ENCODE results near the gene LDLRAD4.

Gene LDLRAD4

DNA sequence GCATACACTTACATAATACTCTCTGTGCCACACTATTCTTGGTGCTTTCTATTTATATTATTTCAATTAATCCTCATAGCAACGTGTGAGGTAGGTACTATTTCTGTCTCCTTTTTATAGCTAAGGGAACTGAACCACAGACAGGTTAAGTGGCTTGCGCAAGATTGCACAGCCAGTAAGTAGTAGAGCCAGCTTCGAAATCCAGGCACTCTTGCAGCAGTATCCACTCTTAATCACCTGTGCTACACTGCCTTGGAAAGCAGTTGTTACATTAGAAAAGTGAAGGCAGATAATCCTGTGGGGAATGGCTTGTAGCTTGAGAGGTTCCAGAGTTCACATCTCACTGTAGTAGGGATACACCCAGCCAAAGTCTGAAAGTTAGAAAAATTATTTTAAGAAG, 198.3 kb downstream of the LDLRAD4 start:
- no peak for DNase-seq

DNA sequence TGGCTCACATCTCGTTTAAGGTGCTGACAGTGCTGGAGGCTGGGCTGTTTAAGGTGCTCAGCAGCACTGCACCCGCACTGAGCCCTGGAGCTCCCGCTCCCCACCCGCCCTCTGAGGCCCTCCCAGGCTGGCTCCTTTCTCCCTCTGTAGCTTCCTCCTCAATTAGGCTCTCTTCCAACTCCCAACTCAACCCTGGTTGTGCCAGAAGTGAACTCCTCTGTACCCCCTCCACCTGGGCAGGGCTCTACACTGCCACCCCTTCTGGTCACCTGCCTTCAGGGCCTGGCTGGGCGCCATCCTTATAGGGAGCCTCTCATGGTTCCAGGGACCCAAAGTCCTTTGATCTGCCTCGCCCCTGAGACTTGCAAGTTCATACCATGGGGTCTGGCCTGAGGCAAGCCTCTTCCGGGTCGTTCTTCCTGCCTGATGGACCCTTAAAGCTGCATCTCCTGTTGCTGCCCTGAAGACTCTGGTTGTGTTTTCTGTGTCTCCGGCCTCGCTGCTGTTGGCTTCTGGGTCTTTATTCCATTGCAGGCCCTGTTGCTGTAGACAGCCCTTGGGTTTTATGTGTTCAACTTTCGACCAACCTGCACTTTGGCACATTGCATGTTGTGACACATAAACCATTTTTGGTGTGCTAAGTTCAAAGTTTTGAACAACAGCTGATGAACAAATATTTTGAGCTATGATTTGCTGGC, 199.6 kb downstream of the LDLRAD4 start:
- DNase-seq = no peak

DNA sequence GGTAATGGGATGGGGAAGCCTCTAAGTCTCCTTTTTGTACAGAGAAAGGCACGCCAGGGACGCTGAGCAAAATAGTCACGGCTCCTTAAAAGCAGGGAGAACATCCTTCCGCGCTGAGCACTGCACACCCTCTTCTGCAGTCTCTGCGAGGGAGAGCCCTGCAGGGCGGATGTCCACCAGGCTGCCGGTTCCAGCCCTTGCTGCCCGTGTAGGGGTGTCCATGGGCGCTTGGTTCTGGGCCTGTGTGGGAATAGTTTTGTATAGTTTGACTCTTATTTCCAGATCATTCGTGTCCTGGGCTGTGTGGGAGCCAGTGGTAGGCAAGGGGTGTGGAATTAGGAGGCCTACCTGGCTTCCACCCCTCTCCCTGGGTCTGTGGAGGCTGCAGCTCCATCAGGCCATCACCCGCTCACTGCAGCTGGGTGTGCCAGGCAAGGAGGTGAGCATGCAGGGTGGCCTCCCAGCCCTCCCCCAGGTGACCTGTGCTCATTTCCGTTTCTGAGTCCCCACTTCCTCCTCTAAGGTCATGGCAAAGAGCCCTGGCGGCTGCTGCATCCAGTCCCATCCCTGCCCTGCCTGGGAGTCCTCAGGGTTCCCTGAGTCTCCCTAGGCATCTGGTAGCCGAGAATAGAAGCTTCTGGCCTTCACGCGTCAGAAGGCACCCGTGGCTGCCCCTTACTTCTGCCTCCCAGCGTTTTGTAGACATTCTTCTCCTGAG, 202.6 kb downstream of the LDLRAD4 start:
- DNase-seq = no peak

DNA sequence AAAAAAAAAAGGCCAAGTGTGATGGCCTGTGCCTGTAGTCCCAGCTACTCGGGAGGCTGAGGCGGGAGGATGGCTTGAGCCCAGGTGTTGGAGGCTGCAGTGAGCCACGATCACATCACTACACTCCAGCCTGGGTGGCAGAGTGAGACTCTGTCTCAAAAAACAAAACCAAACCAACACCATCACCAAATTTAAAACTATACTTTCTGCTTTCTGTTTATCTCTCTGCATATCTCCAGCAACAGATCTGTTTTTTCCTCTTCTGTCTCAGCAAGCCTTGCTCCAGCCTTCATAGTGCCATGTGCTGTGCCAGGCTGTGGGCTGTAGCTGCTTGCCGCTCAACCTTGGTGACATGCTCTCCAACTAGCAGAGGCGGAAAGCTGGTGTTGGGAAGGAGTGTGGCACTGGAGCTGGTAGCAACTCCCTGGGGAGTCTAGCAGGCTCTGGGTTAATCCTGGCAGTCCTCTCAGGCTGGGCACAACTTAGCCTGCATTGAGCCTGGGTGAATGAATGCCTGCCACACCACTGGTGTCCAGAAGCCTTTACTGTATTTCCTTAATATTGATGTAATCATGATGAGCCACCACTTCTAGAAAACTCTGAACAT, 204.1 kb downstream of the LDLRAD4 start:
- no peak for DNase-seq

DNA sequence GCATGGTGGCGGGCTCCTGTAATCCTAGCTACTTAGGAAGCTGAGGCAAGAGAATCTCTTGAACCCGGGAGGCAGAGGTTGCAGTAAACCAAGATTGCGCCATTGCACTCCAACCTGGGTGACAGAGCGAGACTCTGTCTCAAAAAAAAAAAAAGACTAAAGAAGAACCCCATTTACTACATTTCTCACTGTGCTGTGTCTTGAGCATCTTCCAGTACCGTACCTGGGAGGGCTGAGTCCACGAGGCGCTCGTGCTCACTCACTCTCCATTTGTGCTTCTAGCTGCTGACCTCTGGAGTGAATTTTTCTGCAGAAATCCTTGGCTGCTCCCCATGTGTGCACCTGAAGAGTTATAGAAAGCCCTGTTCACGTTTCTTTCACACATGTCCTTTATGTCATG, 204.8 kb downstream of the LDLRAD4 start:
- DNase-seq = no peak

DNA sequence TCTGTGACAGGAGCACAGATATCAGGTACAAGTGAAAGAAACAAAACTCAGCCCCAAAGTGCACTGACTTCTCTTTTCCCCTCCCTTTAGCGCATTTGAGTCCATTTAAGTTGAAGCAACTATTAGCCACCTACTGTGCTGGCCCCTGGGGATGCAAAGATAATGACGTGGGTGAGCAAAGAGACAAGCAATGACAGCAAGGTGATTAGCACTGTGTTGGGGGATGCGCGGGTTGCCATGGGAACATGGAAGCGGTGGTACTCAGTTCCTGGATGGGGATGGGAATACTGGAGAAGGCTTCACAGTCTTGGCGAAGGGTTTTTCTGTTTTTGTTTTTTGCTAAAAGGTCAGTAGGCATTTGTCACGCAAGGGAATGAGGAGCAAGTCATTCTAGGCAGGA, 205.8 kb downstream of the LDLRAD4 start:
- no peak for DNase-seq

DNA sequence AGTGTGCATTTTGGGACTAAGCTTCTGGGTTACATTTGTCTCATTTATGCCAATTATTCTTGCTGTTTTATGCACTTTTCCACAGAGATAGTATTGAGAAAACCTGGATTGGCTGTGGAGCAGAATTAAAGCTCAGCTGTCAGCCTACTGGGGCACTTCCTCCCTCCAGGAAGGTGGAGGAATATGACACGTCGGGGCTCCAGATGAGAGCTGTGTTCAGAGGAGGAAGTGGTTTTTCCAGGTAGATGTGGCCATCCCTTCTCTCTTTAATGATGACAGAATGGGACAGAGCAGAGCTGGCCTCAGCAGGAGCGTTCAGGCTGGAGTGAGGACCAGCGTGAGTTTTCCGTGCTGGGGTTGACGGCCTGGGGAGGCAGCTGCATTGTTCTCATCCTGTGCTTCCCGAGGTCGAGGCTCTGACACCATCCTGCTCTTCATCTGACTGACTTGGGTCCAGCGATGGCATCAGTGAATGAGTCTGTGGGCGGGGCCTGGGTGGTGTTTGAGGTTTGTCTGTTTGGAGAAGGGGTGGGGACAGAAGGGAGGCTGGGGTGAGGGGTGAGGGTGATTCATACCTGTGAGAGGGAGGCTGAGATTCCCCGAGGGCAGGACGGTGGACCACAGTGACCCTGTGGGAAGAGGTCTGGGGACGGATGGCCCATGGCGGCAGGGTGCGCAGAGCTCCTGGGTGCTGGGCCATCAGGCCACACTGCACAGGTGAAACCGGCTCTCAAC, 207.0 kb downstream of the LDLRAD4 start:
- DNase-seq = peak in 1 of 2 donors; percentile 33

DNA sequence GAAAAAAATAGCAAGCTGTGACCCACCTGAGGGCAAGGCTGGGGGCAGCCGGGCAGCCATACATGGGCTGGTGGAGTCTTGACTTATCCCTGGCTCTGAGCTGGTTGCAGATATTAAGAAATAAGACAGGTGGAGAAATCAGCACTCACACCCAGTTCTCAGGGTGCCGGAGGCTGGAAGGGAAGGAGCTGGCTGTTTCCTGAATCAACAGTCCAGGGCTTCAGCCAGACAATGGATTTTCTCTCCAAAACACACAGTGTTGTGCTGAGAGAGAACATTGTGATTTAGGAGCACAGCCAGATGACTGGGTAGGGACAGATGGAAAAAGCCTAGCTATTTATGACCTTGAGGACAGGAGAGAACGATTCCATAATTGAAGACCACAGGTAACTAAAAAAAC, 208.8 kb downstream of the LDLRAD4 start:
- no peak for DNase-seq

DNA sequence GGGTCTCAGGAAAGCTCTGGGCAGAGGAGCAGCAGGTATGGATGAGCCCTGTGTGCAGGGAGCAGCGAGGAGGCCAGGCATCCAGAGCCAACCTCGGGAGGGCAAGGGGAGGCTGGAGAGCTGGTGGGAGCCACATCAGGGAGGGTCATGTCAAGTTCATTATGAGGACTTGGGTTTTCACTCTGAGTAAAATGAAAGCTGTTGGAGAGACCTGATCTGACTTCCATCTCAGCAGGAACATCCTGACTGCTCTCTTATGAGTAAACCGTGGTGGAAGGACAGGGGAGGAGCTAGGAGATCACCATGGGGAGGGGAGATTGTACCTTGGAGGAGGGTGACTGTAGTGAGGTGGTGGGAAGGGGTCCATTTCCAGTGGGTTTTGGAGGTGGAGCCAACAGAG, 209.8 kb downstream of the LDLRAD4 start:
- DNase-seq = no peak

DNA sequence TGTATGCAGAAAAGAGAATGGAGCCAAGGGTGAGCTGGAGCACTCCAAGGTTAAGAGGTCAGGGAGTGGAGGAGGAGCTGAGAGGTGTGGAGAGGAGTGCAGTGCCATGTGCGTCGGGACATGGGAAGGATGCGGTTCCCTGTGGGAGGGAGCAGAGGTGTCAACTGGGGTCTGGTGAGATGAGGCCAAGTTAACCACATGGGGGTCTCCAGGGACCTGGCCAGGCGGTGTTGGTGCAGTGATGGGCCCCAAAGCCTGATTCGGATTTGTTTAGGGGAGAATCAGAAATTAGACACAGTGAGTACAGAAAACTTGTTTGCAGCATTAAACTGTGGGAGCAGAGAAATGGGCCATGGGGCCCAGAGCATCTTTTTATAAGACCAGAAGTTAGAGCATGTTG, 210.5 kb downstream of the LDLRAD4 start:
- DNase-seq = no peak

DNA sequence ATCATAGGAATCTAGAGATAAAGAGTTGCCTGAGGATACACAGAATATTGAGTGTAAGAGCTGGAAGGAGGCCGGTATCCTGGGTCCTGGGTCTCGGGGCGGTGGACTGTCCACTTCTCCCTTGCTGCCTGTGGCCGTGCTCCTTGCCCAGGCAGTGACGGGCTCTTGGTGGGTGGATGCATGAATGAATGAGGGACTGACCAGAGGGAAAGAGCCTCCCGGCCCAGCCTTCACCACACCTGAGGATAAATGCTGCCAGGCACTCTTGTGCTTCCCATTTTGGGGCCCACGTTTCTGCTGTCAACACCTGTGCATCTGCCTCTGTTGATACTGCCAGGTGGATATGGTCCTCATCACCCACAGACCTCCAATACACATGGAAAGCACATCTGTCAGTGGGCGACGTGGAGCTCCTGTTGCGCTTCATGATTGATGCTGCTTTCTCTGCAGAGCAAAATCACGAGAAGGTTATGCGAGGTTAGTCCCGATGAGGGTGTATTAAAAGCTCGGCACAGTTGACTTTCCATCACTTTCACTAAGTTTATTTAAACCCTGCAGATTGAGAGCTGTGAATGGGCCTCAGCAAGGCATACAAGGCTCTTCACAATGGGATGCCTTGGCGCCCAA, 211.4 kb downstream of the LDLRAD4 start:
- DNase-seq = no peak

DNA sequence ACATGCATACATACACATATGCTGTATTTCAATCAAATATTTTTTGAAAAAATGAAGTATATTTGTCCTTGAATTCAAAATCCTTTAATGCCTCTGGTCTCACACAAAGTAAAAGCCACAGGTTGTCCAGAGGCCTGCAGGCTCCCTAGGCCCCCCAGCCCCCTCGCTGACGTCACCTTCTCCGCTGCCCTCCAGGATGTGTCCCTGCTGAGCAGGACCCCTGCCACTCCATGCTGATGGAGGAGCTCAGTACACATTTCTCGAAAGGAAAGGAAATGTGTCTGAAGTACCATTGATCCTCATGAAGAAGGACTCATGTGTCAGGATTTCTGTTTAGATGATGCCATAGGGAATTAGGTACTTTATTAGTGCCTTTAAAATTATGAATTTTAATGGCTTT, 212.1 kb downstream of the LDLRAD4 start:
- DNase-seq = no peak

DNA sequence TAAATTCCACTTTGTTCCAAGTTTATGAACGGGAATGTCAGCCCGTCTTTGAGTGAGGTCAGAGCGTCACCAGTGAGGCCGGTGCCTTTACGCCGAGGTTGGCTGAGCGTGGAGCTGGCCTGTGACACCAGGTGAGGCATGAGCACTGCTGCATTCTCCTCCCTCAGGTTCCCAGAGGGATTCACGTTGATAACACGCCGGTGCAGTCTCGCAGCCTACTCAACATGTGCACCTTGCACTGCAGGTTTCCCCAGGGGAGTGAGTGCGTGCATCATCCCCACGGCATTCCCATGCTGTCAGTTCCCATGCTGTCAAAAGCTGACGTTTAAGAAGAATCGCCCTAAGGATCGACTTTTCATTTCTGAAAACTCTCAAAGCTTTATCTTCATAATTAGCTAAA, 213.3 kb downstream of the LDLRAD4 start:
- no peak for DNase-seq

DNA sequence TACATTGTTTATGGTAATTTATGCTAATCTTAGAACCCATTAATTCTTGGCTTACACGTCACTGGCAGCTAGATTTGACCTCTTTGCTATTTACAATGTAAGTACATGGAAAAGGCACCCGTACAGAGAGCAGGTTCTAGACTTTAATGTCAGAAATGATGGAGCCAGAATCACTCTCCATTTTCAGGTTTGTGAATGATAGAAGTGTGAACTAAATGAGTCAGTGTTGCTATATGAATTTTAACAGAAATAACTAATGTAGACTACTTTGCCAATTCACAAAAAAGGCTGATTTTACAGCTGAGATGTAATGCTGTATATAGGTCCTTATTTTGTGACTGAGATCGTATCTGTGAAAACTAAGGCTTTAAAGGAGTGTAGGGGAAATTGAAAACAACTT, 214.6 kb downstream of the LDLRAD4 start:
- DNase-seq = no peak

DNA sequence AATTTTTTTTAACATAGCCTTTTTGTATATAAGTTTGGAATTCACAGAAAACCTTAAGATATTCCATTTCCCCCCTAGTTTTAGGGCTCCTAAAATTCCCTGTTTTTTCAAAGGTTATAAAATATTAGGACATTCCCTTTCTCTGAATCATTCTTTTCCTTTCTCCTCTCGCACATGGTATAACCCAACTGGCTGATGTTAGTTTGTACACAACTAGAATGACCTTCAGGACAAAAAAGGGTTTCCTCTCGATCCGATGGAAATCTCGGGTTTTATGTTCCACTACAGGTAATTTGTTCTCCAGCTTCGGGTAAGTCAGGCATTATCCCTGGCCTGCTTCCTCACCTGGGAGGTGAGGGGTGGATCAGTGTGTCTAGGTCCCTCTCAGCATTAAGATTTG, 215.1 kb downstream of the LDLRAD4 start:
- no peak for DNase-seq

DNA sequence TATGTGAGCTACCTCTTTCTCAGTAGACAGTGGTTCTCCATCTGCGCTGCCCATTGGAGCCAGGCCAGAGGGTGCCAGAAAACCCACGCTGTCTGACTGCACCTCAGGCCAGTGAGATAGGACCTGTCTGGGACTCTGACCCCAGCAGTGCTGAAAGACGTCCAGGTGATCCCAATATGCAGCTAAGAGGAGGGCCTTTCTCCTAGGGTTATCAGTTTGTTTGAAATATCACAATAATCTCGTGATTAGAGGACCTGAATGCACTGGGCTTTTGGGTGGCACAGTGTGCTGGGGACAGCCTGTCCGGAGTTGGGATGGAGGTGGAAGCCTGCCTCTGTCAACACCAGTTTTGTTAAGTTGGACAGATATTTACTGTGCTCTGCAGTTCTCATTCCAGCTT, 216.3 kb downstream of the LDLRAD4 start:
- DNase-seq = no peak

DNA sequence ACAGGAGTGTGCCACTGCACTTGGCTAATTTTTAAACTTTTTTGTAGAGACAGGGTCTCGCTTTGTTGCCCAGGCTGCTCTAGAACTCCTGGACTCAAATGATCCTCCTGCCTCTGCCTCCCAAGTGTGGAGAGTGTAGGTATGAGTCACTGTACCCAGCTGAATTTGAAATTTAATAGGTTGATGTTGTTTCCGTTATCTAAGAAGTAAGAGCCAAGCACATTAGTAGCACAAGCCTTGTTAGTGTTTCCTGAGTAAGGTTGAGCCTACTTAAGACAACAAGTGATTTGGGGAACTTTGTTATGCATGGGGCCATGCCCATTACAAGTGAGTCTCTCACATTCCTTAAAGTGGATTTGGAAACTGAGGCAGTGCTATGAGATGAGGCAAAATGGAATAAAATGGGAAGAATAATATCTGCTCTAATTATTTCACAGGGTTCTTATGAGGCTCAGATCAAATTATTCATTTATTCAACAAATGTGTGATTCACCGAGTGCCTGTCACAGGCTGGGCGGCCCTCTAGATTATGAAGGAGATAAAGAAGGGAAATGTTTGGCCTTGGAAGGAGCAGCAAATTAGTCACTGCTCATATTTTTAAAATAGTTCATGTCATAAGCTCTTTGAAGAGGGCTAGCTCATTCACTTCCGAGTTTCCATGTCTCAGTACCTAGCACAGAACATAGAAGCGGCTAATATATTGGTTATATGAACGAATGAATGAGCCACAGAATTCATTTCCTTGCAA, 217.2 kb downstream of the LDLRAD4 start:
- no peak for DNase-seq

DNA sequence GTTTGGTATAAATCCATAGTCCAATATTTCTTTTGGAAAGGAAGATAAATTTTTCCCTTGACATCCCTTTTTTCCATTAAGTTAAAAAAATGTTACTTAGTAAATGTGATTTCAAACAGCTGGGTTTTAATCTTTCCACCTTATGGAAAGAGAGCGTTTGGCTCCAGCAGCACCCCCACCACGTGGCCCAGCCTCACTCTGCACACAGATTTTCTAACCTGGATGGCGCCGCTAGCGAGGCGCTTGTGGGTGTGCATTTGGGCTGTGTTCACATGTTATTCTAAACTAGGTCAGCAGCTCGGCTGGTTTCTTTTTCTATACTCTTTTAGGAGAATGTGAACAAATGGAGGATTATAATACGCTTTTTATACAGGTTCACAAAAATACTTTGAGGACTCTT, 218.0 kb downstream of the LDLRAD4 start:
- peak; percentile 35 to 39 for DNase-seq

DNA sequence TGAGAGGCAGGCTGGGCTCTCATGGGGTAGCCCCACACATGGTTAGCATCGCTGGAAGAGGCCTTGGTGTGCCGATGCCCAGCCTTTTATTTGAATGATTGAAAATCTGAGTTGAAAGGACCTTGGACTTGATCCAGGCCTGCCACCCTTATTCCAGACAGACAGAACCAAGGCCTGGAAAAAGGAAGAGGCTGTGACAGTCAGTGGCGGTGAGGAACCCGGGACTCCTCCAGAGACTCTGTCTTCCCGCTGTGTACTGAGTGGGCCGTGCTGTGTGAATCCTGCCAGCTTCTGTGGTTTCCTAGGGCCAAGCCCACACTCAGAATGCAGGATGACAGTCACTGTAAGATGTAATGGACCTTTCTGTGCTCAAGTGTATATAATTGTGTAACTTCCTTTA, 218.5 kb downstream of the LDLRAD4 start:
- DNase-seq = peak in 1 of 2 donors; percentile 22

DNA sequence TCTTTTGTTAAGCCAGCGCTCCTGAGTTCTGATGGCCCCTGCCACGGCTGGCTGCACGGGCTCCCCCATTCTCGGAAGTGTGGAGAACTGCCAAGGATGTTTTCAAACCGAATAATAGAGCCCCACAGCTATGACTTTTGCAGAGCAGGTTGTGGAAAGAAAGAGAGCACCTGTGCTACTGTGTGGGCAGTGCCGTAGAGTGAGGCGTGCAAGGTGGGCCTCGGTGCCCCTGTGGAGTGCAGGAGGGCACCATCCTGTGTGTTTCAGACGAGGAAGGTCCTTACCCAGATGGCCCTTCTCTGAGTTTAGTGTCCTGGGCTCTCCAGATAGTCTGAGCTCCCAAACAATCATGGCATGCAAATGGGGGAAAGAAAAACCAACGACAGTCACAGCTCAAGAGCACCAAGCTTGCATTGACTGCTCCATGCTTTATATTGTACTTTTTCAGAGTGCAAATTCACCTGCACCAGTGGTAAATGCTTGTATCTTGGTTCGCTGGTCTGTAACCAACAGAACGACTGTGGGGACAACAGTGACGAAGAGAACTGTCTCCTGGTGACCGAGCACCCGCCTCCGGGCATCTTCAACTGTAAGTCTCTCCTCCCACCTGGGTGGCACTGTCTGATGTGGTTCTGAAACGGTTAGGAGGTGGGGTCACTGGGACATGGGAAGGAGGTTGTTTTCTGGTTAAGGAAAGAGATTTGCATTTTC, 219.4 kb downstream of the LDLRAD4 start:
- peak; percentile 58 to 59 for DNase-seq

DNA sequence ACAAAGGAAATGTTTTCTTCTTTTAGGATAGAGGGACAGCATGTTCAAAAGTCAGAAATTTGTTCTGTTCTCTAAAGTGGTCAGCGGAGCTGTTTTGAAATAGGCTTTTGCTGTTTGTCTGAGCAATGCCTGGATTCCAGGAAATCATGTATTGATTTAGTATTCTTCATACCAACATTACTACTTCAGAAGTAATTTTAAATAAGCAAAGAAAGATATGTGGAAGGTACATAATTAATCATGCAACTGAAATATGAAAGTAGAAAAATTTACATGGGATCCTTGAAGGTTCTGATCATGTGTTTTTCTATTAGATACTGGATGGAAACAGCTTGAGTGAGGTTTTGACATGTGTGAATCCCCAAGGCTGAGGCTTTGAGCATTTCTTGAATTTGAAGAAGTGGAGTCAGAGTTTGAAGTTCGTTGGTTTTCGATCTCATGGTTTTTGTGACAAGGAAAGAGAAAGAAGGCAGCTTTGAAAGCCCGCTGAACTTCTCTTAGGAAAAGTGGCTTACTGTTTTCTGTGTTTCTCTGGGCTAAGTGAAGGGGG, 220.0 kb downstream of the LDLRAD4 start:
- DNase-seq = no peak
